Adrenal gland (tissue), 12 donors: ENCODE results near the gene HK2. TPM values are rescaled to one million over a fixed set of nuclear protein-coding genes. Genes with fewer than 3 reads are reported as not detected.

Source experiments
- DNase-seq, 7 donors: peaks; one replicate each; pipeline ENCODE4 v3.0.0-alpha.2; 2019 to 2020
- H3K27ac ChIP-seq, 5 donors: fragments of 200-600 bp; sonication (generic) in 4 of 5; 1 replicate in 3 of 5; 2 replicates in 2 of 5; pipeline versions ENCODE4 v1.5.1 to v1.8.0; 2016 to 2020; ENCODE audit warnings: mild to moderate bottlenecking in 1 of 5
- H3K27me3 ChIP-seq: fragments of 200-600 bp; 2 replicates; pipeline ENCODE4 v1.8.0; 2021
- H3K36me3 ChIP-seq, 2 donors: fragments of 200-600 bp; replicated peaks in 1 of 2; 1 replicate in 1 of 2; 2 replicates in 1 of 2; pipeline versions ENCODE4 v1.5.1 to v1.8.0; 2018 to 2022
- H3K4me1 ChIP-seq, 2 donors: fragments of 200-600 bp; replicated peaks in 1 of 2; 1 replicate in 1 of 2; 2 replicates in 1 of 2; pipeline versions ENCODE4 v1.5.1 to v1.8.0; 2018 to 2021
- H3K4me3 ChIP-seq, 4 donors: fragments of 200-600 bp; sonication (generic) in 3 of 4; one replicate each; pipeline ENCODE4 v1.5.1; 2016 to 2018
- H3K9me3 ChIP-seq, 3 donors: fragments of 200-600 bp; sonication (generic) in 1 of 3; replicated peaks in 1 of 3; 1 replicate in 2 of 3; 2 replicates in 1 of 3; pipeline versions ENCODE4 v1.5.1 to v1.8.0; 2016 to 2021
- CTCF ChIP-seq, 6 experiments: fragments of 450-650 bp in 4 of 6; fragments of 200-600 bp in 2 of 6; sonication (generic) in 1 of 6; IDR thresholded peaks; 1 replicate in 5 of 6; 2 replicates in 1 of 6; pipeline versions ENCODE4 v1.5.1 to v1.8.0; 2016 to 2021; ENCODE audit warnings: antibody characterized with exemption in 6 of 6, mild to moderate bottlenecking in 2 of 6, moderate library complexity in 1 of 6
- POLR2A ChIP-seq, 2 donors: fragments of 450-650 bp; IDR thresholded peaks; one replicate each; pipeline ENCODE4 v1.6.1; 2017; ENCODE audit warnings: antibody characterized with exemption in 2 of 2, mild to moderate bottlenecking in 2 of 2, moderate library complexity in 1 of 2
- WGBS, 4 donors: extraction: QIAGEN DNeasy Blood & Tissue Kit in 2 of 4; methylation state at CpG; one replicate each; pipeline versions ENCODE4 v1.1.5 to v1.1.7; 2013 to 2017; 5-methylcytosine and 5-hydroxymethylcytosine counted together
- intact Hi-C, 2 donors: fragments of 100-400 bp; cut with DNase I; formaldehyde crosslinking; loops; one replicate each; pipeline versions ENCODE4 v1.14.1 to v1.15.0; 2022 to 2023
- polyA plus RNA-seq, 3 donors: library from polyadenylated mRNA; stranded (reverse); fragments of 200-250 nt in 2 of 3; fragments of 350-450 nt in 1 of 3; fragmentation: Illumina TruSeq in 1 of 3; extraction: RNeasy Lipid Tissue Mini Kit (QIAGEN cat#74804) in 1 of 3; gene quantifications; one replicate each; pipeline ENCODE4 v1.2.3, GENCODE V29; 2013 to 2014
- total RNA-seq, 9 donors: library from RNA; depleted of rRNA in 4 of 9; stranded (reverse); fragments of >200 nt in 4 of 9; fragments of 120-200 nt in 1 of 9; fragmentation: NEBNext Ultra II Directional in 1 of 9; extraction: Animal tissue kit (Norgen Biotek cat#: 25700) in 1 of 9; gene quantifications; one replicate each; pipeline versions ENCODE4 v1.1.0 to v1.2.4, GENCODE V29; 2013 to 2023
- donor health status: healthy with polysubstance abuse.
- donor health status: Bipolar disorder and iron deficiency.
- donor health status: DM: yes; HTN: yes; CAD: no.
- donor health status: DM: no; HTN: no; CAD: no.
- donor health status: DM: no; HTN: no; CAD: no.
- donor health status: DM: yes; HTN: yes; CAD: no.

The HK2 gene
- total and polyA plus RNA-seq, 12 donors: 1.2 to 11.7 (median 5.0) TPM

DNA sequence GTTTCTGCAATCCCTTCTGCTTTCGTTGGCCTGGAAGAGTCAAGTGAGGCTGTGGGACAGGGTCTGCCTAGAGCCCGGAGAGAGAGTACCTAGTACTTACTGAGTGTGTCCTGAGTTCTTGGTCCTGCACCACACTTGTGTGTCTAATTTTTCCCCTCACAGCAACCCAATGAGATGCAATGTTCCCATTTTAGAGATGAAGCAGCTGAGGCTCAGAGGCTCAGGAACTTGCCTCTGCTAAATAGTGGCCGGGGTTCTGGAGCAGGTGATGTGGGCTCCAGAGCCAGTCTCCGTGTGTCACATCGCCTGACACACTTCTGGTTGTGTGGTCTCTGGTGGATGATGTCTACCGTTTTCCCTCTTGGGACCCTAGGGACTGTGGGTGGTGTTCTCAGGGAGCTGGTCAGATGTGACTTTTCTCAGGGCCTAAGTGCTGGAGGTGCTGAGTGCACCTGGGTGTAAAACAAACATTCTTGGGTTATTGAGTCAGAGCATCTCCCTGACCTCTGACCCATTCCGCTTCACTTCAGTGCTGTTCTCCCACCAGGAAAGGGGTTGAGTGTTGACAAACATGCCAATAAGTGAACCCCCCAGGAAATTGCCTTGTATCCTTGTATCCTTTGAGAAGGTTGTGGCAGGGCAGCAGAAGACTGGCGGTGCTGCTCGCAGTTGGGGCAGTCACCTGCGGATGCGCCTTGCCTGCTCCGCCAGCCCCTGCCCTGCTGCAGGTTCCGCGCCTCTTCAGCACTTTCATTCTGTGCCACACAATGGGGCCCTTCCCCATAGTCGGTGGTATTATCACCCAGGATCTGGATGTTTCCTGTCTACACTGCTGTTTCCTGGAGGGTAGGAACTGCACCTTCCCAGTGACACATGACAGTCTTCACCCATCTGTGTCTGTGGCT lies 32.1 kb downstream of the HK2 start:
- Histone ChIP-seq H3K27ac (no peak overlapping the region), H3K36me3 (no peaks in the 10 kb centered on the region), H3K9me3 (no peaks in the 10 kb centered on the region), H3K4me1 (peaks cover 0 to 4% of the 10 kb centered on the region in 2 donors), H3K4me3 (no peak overlapping the region), H3K27me3 (no peaks in the 10 kb centered on the region)
- TF ChIP-seq POLR2A (IDR thresholded peaks at IDR 0.05) (no peak), CTCF (IDR thresholded peaks at IDR 0.05) (no peak)
- 81 to 92% (median 88%) methylated on average over 9 to 15 of the region's 15 CpGs for WGBS, 4 donors
- intact Hi-C loops: no loop called here
- DNase-seq: no peak

DNA sequence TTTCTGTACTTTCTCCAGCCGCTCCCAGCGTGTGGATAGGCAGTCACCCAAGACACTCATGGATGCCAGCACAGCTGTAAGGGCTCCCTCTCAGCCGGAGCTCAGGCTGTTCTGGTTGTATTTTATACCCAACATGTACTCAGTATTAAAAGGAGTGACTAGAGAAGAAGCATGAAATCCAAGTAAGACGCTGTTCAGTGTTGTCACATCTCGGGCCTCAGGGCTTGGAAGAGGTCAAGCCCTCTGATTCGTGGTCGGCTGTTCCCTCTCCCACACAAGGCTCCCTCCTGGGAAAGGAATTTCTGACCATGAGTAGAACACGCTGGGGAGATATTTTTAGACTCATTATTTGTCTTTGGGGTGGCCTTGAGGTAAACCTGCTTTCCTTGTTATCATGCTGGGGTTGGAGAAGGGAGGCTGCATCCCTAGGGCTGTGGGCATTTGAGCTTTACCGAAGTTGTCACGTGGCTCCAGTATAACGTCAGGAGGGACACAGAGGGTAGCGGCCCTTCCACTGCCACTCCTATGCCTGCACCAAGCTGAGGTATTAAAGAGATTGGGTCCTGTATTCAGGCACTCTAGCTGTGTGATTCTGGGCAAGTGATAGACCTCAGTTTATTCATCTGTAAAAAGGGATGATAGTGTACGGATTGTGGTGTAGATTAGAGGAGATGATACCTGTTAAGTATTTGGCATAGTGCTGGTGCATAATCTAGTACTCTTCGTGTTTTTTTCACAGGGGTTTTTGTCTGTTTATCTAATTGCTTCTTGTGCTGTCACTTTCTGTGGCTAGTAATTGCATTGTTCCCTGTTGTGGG lies 34.1 kb downstream of the HK2 start:
- H3K36me3 ChIP-seq: no peaks in the 10 kb centered on the region
- no peaks in the 10 kb centered on the region for H3K9me3 ChIP-seq
- H3K27ac ChIP-seq: peak overlapping the region in 1 of 5 donors; percentile 26
- intact Hi-C loops: no loop called here
- TF ChIP-seq POLR2A (IDR thresholded peaks at IDR 0.05) (no peak), CTCF (IDR thresholded peaks at IDR 0.05) (no peak)
- H3K4me1 ChIP-seq: peaks cover 0 to 4% of the 10 kb centered on the region in 2 donors
- DNase-seq: peak in 2 of 7 donors; percentile 14 to 26
- no peak overlapping the region for H3K4me3 ChIP-seq
- 32 to 51% (median 49%) methylated on average over 10 to 14 of the region's 14 CpGs for WGBS, 4 donors
- no peaks in the 10 kb centered on the region for H3K27me3 ChIP-seq

- Histone ChIP-seq H3K4me3 (no peak overlapping the region), H3K4me1 (peaks cover under 1 to 4% of the 10 kb centered on the region in 2 donors), H3K36me3 (no peaks in the 10 kb centered on the region), H3K27ac (no peak overlapping the region), H3K9me3 (no peaks in the 10 kb centered on the region), H3K27me3 (no peaks in the 10 kb centered on the region)
- DNase-seq: no peak
- 72 to 85% (median 79%) methylated on average over 6 of the region's 6 CpGs for WGBS, 4 donors
- intact Hi-C loops: no loop called here
- TF ChIP-seq POLR2A (IDR thresholded peaks at IDR 0.05) (no peak), CTCF (IDR thresholded peaks at IDR 0.05) (no peak)
Measured at GRCh38 chr2:74869517-74869916, 35.6 kb downstream of the HK2 start.

DNA sequence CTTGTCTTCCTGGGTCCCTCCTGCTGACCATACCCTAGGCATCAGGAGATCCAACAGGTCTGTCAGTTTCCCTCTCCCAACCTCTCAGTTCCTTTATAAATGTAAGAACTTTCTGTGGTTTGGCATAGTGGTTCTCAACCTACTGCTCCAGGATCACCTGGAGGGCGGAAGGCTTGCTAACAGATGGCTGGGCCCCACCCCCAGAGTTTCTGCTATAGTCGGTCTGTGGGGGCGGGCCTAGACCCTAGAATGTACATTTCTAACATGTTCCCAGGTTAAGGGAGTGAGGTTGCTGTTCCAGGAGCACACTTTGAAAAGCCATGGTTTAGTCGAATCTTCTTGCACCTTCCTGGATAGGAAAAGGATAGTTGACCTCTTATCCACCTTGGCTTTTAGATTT lies 37.0 kb downstream of the HK2 start:
- Histone ChIP-seq H3K36me3 (no peaks in the 10 kb centered on the region), H3K27me3 (no peaks in the 10 kb centered on the region), H3K9me3 (no peaks in the 10 kb centered on the region), H3K4me1 (peaks cover 8 to 12% of the 10 kb centered on the region in 2 donors), H3K4me3 (no peak overlapping the region), H3K27ac (no peak overlapping the region)
- TF ChIP-seq CTCF (IDR thresholded peaks at IDR 0.05) (no peak), POLR2A (IDR thresholded peaks at IDR 0.05) (no peak)
- WGBS, 4 donors: 85 to 91% (median 89%) methylated on average over 4 of the region's 4 CpGs
- DNase-seq: no peak
- intact Hi-C loops: loop anchor here (5.0 kb wide), 2 partner anchors 34 to 174 kb away; no protein-coding TSS in a partner anchor
